ENCODE data around the gene EIF4EBP3. TPM values are rescaled to one million over a fixed set of nuclear protein-coding genes. Genes with fewer than 3 reads are reported as not detected.

Gene EIF4EBP3
- total and polyA plus RNA-seq, 9 of the 15 experiments (the other 6 are each of a cell fraction or from before 2014, with no cell fraction given), result 1.3 to 7.5 (median 3.8) TPM

DNA sequence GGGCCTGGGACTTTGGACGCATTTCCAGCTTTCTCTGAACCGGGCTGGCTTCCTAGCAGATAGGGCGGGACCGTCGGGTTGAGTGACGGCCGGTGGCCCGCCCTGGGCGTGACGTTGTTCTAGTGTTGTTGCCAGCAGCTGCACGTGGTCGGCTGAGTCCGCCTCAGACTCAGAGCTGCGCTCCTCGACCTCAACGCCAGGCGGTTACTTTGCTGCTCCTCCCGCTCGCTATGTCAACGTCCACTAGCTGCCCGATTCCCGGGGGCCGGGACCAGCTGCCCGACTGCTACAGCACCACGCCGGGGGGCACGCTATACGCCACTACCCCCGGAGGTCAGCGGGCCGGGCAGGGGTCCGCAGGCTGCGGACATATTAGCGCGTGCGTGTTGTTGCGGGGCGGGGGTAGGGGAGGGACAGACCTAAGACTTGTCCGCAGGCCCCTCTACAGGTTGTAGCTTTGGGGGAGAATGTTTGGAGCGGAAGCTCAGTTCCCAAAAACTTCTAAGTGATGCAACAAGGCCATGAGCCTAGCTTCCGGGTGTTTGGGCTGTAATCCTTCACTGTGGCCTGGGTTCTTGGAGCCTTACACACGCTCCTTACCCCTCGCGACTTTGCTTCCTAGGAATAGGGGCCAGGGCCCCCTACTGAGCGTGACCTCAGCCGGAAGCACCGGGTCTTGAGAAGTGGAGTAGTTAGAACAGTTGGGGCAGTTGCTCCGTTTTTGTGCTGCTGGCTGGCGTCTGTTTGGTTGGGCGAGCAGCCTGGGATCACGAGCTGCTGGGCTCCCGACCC is at the start of gene EIF4EBP3 (continued):
- TF ChIP-seq, protein P1, sequence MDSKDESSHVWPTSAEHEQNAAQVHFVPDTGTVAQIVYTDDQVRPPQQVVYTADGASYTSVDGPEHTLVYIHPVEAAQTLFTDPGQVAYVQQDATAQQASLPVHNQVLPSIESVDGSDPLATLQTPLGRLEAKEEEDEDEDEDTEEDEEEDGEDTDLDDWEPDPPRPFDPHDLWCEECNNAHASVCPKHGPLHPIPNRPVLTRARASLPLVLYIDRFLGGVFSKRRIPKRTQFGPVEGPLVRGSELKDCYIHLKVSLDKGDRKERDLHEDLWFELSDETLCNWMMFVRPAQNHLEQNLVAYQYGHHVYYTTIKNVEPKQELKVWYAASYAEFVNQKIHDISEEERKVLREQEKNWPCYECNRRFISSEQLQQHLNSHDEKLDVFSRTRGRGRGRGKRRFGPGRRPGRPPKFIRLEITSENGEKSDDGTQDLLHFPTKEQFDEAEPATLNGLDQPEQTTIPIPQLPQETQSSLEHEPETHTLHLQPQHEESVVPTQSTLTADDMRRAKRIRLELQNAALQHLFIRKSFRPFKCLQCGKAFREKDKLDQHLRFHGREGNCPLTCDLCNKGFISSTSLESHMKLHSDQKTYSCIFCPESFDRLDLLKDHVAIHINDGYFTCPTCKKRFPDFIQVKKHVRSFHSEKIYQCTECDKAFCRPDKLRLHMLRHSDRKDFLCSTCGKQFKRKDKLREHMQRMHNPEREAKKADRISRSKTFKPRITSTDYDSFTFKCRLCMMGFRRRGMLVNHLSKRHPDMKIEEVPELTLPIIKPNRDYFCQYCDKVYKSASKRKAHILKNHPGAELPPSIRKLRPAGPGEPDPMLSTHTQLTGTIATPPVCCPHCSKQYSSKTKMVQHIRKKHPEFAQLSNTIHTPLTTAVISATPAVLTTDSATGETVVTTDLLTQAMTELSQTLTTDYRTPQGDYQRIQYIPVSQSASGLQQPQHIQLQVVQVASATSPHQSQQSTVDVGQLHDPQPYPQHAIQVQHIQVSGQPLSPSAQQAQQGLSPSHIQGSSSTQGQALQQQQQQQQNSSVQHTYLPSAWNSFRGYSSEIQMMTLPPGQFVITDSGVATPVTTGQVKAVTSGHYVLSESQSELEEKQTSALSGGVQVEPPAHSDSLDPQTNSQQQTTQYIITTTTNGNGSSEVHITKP (IDR thresholded peaks at IDR 0.05; ENCODE audit: partially characterized antibody), result peak; percentile 62
- TF ChIP-seq CCAR2 (IDR thresholded peaks at IDR 0.05; ENCODE audit: low read depth, low read length), result no peak
- TF ChIP-seq SMARCA4 (IDR thresholded peaks at IDR 0.05), result no peak
- TF ChIP-seq, protein P2, sequence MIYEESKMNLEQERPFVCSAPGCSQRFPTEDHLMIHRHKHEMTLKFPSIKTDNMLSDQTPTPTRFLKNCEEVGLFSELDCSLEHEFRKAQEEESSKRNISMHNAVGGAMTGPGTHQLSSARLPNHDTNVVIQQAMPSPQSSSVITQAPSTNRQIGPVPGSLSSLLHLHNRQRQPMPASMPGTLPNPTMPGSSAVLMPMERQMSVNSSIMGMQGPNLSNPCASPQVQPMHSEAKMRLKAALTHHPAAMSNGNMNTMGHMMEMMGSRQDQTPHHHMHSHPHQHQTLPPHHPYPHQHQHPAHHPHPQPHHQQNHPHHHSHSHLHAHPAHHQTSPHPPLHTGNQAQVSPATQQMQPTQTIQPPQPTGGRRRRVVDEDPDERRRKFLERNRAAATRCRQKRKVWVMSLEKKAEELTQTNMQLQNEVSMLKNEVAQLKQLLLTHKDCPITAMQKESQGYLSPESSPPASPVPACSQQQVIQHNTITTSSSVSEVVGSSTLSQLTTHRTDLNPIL (CRISPR knock-in tag; IDR thresholded peaks at IDR 0.05), result no peak
- no peak for TF ChIP-seq CHD4 (IDR thresholded peaks at IDR 0.05; ENCODE audit: insufficient read depth, insufficient replicate concordance, low read depth, low read length, poor library complexity, severe bottlenecking)
- TF ChIP-seq, protein P3, sequence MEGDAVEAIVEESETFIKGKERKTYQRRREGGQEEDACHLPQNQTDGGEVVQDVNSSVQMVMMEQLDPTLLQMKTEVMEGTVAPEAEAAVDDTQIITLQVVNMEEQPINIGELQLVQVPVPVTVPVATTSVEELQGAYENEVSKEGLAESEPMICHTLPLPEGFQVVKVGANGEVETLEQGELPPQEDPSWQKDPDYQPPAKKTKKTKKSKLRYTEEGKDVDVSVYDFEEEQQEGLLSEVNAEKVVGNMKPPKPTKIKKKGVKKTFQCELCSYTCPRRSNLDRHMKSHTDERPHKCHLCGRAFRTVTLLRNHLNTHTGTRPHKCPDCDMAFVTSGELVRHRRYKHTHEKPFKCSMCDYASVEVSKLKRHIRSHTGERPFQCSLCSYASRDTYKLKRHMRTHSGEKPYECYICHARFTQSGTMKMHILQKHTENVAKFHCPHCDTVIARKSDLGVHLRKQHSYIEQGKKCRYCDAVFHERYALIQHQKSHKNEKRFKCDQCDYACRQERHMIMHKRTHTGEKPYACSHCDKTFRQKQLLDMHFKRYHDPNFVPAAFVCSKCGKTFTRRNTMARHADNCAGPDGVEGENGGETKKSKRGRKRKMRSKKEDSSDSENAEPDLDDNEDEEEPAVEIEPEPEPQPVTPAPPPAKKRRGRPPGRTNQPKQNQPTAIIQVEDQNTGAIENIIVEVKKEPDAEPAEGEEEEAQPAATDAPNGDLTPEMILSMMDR (IDR thresholded peaks at IDR 0.05 in 2 of 3, conservative IDR thresholded peaks at IDR 0.05 in 1 of 3; ENCODE audit: insufficient read depth in 2 of 3, low read depth in 1 of 3, low read length in 3 of 3), result peak; percentile 51 to 72 (median 64)
- TF ChIP-seq U2AF1 (optimal IDR thresholded peaks at IDR 0.05; ENCODE audit: low read depth, low read length), result no peak
- TF ChIP-seq, protein P4, sequence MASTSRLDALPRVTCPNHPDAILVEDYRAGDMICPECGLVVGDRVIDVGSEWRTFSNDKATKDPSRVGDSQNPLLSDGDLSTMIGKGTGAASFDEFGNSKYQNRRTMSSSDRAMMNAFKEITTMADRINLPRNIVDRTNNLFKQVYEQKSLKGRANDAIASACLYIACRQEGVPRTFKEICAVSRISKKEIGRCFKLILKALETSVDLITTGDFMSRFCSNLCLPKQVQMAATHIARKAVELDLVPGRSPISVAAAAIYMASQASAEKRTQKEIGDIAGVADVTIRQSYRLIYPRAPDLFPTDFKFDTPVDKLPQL (IDR thresholded peaks at IDR 0.05; ENCODE audit: extremely low read depth, insufficient read length), result no peak
- TF ChIP-seq, protein P5, sequence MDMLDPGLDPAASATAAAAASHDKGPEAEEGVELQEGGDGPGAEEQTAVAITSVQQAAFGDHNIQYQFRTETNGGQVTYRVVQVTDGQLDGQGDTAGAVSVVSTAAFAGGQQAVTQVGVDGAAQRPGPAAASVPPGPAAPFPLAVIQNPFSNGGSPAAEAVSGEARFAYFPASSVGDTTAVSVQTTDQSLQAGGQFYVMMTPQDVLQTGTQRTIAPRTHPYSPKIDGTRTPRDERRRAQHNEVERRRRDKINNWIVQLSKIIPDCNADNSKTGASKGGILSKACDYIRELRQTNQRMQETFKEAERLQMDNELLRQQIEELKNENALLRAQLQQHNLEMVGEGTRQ (CRISPR knock-in tag; IDR thresholded peaks at IDR 0.05), result peak; percentile 91
- TF ChIP-seq DMBX1 (CRISPR knock-in tag; IDR thresholded peaks at IDR 0.05; ENCODE audit: borderline replicate concordance), result peak; percentile 81
- TF ChIP-seq NUFIP1 (IDR thresholded peaks at IDR 0.05; ENCODE audit: partially characterized antibody), result no peak
- TF ChIP-seq STAG1 (CRISPR knock-in tag; IDR thresholded peaks at IDR 0.05; ENCODE audit: borderline replicate concordance), result no peak
- TF ChIP-seq SMARCE1 (IDR thresholded peaks at IDR 0.05), result no peak
- TF ChIP-seq, protein P6, sequence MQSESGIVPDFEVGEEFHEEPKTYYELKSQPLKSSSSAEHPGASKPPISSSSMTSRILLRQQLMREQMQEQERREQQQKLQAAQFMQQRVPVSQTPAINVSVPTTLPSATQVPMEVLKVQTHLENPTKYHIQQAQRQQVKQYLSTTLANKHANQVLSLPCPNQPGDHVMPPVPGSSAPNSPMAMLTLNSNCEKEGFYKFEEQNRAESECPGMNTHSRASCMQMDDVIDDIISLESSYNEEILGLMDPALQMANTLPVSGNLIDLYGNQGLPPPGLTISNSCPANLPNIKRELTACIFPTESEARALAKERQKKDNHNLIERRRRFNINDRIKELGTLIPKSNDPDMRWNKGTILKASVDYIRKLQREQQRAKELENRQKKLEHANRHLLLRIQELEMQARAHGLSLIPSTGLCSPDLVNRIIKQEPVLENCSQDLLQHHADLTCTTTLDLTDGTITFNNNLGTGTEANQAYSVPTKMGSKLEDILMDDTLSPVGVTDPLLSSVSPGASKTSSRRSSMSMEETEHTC (IDR thresholded peaks at IDR 0.05), result no peak
- peak; percentile 43 to 54 for TF ChIP-seq RAD21 (CRISPR knock-in tag; conservative IDR thresholded peaks at IDR 0.05 in 1 of 2, IDR thresholded peaks at IDR 0.05 in 1 of 2)
- TF ChIP-seq EWSR1 (IDR thresholded peaks at IDR 0.05; ENCODE audit: borderline replicate concordance, low read depth, partially characterized antibody), result no peak
